Testis (tissue), 3 donors: Measurements from ENCODE around the gene PCDHGA6. TPM values are rescaled to one million over a fixed set of nuclear protein-coding genes. Genes with fewer than 3 reads are reported as not detected.
A peak's percentile ranks its signal among the peaks of the same experiment; 100 is the strongest.
"Not testable (repeated sequence)": the region's sequence is repeated elsewhere in the genome, so short reads cannot be mapped to it uniquely, and the experiment has no call there.

ENCODE experiments used
- DNase-seq: peaks from one replicate; pipeline ENCODE4 v3.0.0-alpha.2; 2019
- H3K27ac ChIP-seq, 2 donors: fragments of 200-600 bp; sonication (generic); one replicate each; pipeline ENCODE4 v1.5.1; 2019
- H3K27me3 ChIP-seq: fragments of 200-600 bp; sonication (generic); one replicate; pipeline ENCODE4 v1.5.1; 2019
- H3K36me3 ChIP-seq: fragments of 200-600 bp; sonication (generic); one replicate; pipeline ENCODE4 v1.5.1; 2017; ENCODE audit warnings: low read depth; ENCODE audit errors: missing control alignments
- H3K4me1 ChIP-seq: fragments of 200-600 bp; sonication (generic); one replicate; pipeline ENCODE4 v1.5.1; 2019
- H3K4me3 ChIP-seq, 2 donors: fragments of 200-600 bp; sonication (generic); one replicate each; pipeline ENCODE4 v1.5.1; 2017 to 2019
- H3K9me3 ChIP-seq: fragments of 200-600 bp; sonication (generic); one replicate; pipeline ENCODE4 v1.5.1; 2017
- POLR2A ChIP-seq: fragments of 450-650 bp; IDR thresholded peaks from one replicate; pipeline ENCODE4 v1.6.1; 2017; ENCODE audit warnings: antibody characterized with exemption, mild to moderate bottlenecking, moderate library complexity
- WGBS, 2 donors: methylation state at CpG; one replicate each; pipeline ENCODE4 v1.1.5; 2018; 5-methylcytosine and 5-hydroxymethylcytosine counted together
- intact Hi-C: fragments of 100-400 bp; cut with DNase I; formaldehyde crosslinking; loops from one replicate; pipeline ENCODE4 v1.15.1; 2023; ENCODE audit warnings: low total_unique reads
- polyA plus RNA-seq: library from polyadenylated mRNA; stranded (reverse); fragments of 350-450 nt; fragmentation: Illumina TruSeq; extraction: RNeasy Lipid Tissue Mini Kit (QIAGEN cat#74804); gene quantifications from one replicate; pipeline ENCODE4 v1.2.3, GENCODE V29; 2014; ENCODE audit warnings: low read depth, low replicate concordance; ENCODE audit not compliant: insufficient read depth
- total RNA-seq, 2 donors: library from RNA; depleted of rRNA; stranded (reverse); fragments of >200 nt; gene quantifications; one replicate each; pipeline ENCODE4 v1.2.3, GENCODE V29; 2016
- TF ChIP-seq, protein P1 (sequence below), 3 experiments: fragments of 450-650 bp in 2 of 3; fragments of 200-600 bp in 1 of 3; sonication (generic) in 1 of 3; IDR thresholded peaks; one replicate each; pipeline ENCODE4 v1.5.1; 2016 to 2019; ENCODE audit warnings: antibody characterized with exemption in 3 of 3, mild to moderate bottlenecking in 2 of 3, moderate library complexity in 1 of 3

Gene PCDHGA6
- total and polyA plus RNA-seq, 3 donors from 2014 or later = 1.8 to 13.4 (median 9.7) TPM

DNA sequence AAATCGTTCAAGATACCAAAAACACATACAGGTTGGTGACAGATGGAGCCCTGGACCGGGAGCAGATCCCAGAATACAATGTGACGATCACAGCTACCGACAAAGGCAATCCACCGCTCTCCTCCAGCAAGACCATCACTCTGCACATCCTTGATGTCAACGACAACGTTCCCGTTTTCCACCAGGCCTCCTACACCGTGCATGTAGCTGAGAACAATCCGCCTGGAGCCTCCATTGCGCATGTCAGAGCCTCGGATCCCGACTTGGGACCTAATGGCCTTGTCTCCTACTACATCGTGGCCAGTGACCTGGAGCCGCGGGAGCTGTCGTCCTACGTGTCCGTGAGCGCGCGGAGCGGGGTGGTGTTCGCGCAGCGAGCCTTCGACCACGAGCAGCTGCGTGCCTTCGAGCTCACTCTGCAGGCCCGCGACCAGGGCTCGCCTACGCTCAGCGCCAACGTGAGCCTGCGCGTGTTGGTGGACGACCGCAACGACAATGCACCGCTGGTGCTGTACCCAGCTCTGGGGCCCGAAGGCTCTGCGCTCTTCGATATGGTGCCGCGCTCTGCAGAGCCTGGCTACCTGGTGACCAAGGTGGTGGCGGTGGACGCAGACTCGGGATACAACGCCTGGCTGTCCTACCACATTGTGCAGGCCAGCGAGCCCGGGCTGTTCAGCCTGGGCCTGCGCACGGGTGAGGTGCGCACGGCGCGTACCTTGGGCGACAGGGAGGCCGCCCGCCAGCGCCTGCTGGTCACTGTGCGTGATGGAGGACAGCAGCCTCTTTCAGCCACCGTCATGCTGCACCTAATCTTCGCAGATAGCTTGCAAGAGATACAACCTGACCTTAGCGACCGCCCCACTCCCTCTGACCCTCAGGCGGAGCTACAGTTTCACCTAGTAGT is 1.9 kb upstream of the PCDHGA6 start:
- no peaks in the 10 kb centered on the region for H3K27me3 ChIP-seq
- no peaks in the 10 kb centered on the region for H3K4me1 ChIP-seq
- TF ChIP-seq POLR2A = no peak
- TF ChIP-seq, protein P1, sequence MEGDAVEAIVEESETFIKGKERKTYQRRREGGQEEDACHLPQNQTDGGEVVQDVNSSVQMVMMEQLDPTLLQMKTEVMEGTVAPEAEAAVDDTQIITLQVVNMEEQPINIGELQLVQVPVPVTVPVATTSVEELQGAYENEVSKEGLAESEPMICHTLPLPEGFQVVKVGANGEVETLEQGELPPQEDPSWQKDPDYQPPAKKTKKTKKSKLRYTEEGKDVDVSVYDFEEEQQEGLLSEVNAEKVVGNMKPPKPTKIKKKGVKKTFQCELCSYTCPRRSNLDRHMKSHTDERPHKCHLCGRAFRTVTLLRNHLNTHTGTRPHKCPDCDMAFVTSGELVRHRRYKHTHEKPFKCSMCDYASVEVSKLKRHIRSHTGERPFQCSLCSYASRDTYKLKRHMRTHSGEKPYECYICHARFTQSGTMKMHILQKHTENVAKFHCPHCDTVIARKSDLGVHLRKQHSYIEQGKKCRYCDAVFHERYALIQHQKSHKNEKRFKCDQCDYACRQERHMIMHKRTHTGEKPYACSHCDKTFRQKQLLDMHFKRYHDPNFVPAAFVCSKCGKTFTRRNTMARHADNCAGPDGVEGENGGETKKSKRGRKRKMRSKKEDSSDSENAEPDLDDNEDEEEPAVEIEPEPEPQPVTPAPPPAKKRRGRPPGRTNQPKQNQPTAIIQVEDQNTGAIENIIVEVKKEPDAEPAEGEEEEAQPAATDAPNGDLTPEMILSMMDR (IDR thresholded peaks at IDR 0.05) = no peak
- intact Hi-C loops = no loop called here
- H3K4me3 ChIP-seq = no peak overlapping the region
- no peaks in the 10 kb centered on the region for H3K36me3 ChIP-seq
- no peak for DNase-seq
- no peak overlapping the region for H3K27ac ChIP-seq
- no peaks in the 10 kb centered on the region for H3K9me3 ChIP-seq
- WGBS, 2 donors = 18 to 23% methylated on average over 48 to 69 of the region's 69 CpGs

DNA sequence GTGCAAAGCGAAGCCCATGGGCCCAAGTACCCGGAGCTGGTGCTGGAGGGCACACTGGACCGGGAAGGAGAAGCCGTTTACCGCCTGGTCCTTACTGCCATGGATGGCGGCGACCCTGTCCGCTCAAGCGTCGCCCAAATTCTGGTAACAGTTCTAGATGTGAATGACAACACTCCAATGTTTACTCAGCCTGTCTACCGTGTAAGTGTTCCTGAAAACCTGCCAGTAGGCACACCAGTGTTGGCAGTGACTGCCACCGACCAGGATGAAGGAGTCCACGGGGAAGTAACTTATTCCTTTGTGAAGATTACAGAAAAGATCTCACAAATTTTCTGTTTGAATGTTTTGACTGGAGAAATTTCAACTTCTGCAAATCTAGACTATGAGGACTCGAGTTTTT is 936 bp downstream of the PCDHGA6 start:
- no peak overlapping the region for H3K4me3 ChIP-seq
- H3K36me3 ChIP-seq = no peaks in the 10 kb centered on the region
- no peaks in the 10 kb centered on the region for H3K9me3 ChIP-seq
- no peaks in the 10 kb centered on the region for H3K4me1 ChIP-seq
- no peak for TF ChIP-seq POLR2A
- TF ChIP-seq, protein P1 (IDR thresholded peaks at IDR 0.05) = no peak
- no peak overlapping the region for H3K27ac ChIP-seq
- 48% methylated on average over 12 to 14 of the region's 14 CpGs for WGBS, 2 donors
- DNase-seq = no peak
- intact Hi-C loops = no loop called here
- H3K27me3 ChIP-seq = no peaks in the 10 kb centered on the region

DNA sequence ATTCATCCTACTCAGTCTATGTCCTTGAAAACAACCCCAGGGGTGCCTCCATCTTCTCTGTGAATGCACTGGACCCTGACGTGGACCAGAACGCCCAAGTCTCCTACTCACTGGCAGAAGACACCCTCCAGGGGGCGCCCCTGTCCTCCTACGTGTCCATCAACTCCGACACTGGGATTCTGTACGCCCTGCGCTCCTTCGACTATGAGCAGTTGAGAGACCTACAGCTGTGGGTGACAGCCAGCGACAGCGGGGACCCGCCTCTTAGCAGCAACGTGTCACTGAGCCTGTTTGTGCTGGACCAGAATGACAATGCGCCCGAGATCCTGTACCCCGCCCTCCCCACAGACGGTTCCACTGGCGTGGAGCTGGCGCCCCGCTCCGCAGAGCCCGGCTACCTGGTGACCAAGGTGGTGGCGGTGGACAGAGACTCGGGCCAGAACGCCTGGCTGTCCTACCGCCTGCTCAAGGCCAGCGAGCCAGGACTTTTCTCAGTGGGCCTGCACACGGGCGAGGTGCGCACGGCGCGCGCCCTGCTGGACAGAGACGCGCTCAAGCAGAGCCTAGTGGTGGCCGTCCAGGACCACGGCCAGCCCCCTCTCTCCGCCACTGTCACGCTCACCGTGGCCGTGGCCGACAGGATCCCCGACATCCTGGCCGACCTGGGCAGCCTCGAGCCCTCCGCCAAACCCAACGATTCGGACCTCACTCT is 1.9 kb downstream of the PCDHGA6 start:
- H3K4me3 ChIP-seq, H3K9me3 ChIP-seq, intact Hi-C loops, H3K36me3 ChIP-seq, H3K4me1 ChIP-seq, H3K27me3 ChIP-seq, H3K27ac ChIP-seq: not testable (repeated sequence)
- DNase-seq = peak; percentile 65
- WGBS, 2 donors = 44% methylated on average over 38 of the region's 48 CpGs; no CpG with 5 or more reads in 1 of the 2 donors

DNA sequence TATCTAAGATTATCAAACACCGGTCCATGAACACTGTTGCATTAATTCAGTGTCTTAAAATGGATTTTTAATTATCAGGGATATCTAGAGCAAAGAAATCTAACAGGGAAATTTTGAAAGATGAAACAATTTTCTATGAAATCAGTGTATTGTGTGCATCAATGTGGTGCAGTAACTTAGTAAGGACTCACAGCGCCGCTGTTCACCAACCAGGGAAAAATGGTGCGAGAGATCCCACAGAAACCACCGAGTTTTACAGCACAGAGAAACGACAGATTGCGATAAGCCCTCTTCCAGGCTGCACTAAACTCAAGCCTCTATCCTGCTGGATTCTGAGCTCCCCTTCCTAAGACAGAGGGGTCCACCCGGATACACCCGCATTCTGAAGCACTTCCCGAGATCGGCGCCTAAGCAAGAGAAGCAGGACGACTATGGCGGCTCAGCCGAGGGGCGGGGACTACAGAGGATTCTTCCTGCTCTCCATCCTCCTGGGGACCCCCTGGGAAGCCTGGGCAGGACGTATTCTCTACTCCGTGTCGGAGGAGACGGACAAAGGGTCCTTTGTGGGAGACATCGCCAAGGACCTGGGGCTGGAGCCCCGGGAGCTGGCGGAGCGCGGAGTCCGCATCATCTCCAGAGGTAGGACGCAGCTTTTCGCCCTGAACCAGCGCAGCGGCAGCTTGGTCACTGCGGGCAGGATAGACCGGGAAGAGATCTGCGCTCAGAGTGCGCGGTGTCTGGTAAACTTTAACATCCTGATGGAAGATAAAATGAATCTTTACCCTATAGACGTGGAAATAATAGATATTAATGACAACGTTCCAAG is 9.0 kb downstream of the PCDHGA6 start, which contains the start of gene PCDHGA7:
PCDHGA7 (plus strand) TSS at position 274 of the 826 bp plus-strand sequence; CDS start at position 432, 158 bp downstream.
- H3K4me1 ChIP-seq = no peaks in the 10 kb centered on the region
- H3K27ac ChIP-seq = no peak within 1 kb of the TSS
- no peaks in the 10 kb centered on the region for H3K9me3 ChIP-seq
- no peak for DNase-seq
- WGBS, 2 donors = 9% methylated on average over 22 to 37 of the region's 37 CpGs
- H3K4me3 ChIP-seq = peak within 1 kb of the TSS; percentile 16 to 48
- intact Hi-C loops = no loop called here
- TF ChIP-seq, protein P1 (IDR thresholded peaks at IDR 0.05) = peak in 1 of 3 experiments; percentile 19
- TF ChIP-seq POLR2A = no peak
- no peaks in the 10 kb centered on the region for H3K36me3 ChIP-seq
- no peaks in the 10 kb centered on the region for H3K27me3 ChIP-seq
